LNCAP (cell line): ENCODE data around the gene ZBTB22.

Experiments
- CTCF ChIP-seq: fragments of 450-650 bp; IDR thresholded peaks from 2 replicates; pipeline ENCODE4 v1.5.1; 2017; ENCODE audit warnings: mild to moderate bottlenecking

ZBTB22 gene

GRCh38 chr6:33315793-33316602, 1.5 kb downstream of the ZBTB22 start:
- TF ChIP-seq CTCF, result no peak

- TF ChIP-seq CTCF, result no peak
Measured at GRCh38 chr6:33314943-33315792, 2.4 kb downstream of the ZBTB22 start.

GRCh38 chr6:33314515-33314942, 3.0 kb downstream of the ZBTB22 start:
- no peak for TF ChIP-seq CTCF

GRCh38 chr6:33313709-33314514, 3.6 kb downstream of the ZBTB22 start, which contains the start of gene TAPBP:
Gene TAPBP (minus strand): TSS chr6:33314078. CDS start chr6:33314041, 37 bp downstream.
- TF ChIP-seq CTCF, result no peak

- no peak for TF ChIP-seq CTCF
Measured at GRCh38 chr6:33313105-33313708, 4.3 kb downstream of the ZBTB22 start.

GRCh38 chr6:33312361-33313104, 5.0 kb downstream of the ZBTB22 start:
- no peak for TF ChIP-seq CTCF
